HEK293 (cell line): ENCODE data around the gene TMEM131L.

Experiments used
- CTCF ChIA-PET: fragments of 350-600 bp; formaldehyde crosslinking; extraction: SDS; loops from one replicate; lab custom pipeline; 2021; ENCODE audit warnings: antibody characterized with exemption; lab: Yijun Ruan, JAX
- POLR2A ChIA-PET: fragments of 300-600 bp; formaldehyde crosslinking; extraction: SDS; loops from one replicate; lab custom pipeline; 2020; ENCODE audit warnings: antibody characterized with exemption, inconsistent platforms; lab: Yijun Ruan, JAX
- H3K27ac ChIP-seq: fragments of 200-500 bp; sonication (Bioruptor generic); 2 replicates; pipeline ENCODE4 v1.5.1; 2014; ENCODE audit warnings: low read depth, low read length, control low read depth, inconsistent platforms; ENCODE audit errors: extremely low read depth
- H3K36me3 ChIP-seq, 2 experiments: fragments of 200-500 bp in 1 of 2; sonication (Bioruptor generic) in 1 of 2; 1 replicate in 1 of 2; 2 replicates in 1 of 2; pipeline ENCODE4 v1.5.1; 2014 to 2017; ENCODE audit warnings: inconsistent platforms in 2 of 2, low read length in 2 of 2; ENCODE audit not compliant: control insufficient read depth in 2 of 2, insufficient read depth in 1 of 2
- H3K4me1 ChIP-seq: fragments of 200-500 bp; sonication (Bioruptor generic); 2 replicates; pipeline ENCODE4 v1.5.1; 2014; ENCODE audit warnings: mild to moderate bottlenecking, low read length, inconsistent platforms; ENCODE audit not compliant: control insufficient read depth, insufficient read depth
- H3K4me3 ChIP-seq: 2 replicates; pipeline ENCODE4 v1.5.1; 2011; ENCODE audit warnings: low read depth, mild to moderate bottlenecking, control low read depth, low read length, moderate library complexity
- H3K9me3 ChIP-seq: fragments of 200-500 bp; sonication (Bioruptor generic); 2 replicates; pipeline ENCODE4 v1.5.1; 2014; ENCODE audit warnings: low read depth, low read length, inconsistent platforms; ENCODE audit not compliant: control insufficient read depth, insufficient read depth
- AEBP2 ChIP-seq: fragments of 450-650 bp; formaldehyde crosslinking; IDR thresholded peaks from 2 replicates; pipeline ENCODE4 v1.5.1; 2016; ENCODE audit warnings: missing biosample characterization, missing genetic modification characterization, borderline replicate concordance
- OVOL3 ChIP-seq: fragments of 450-650 bp; formaldehyde crosslinking; IDR thresholded peaks from 2 replicates; pipeline ENCODE4 v1.5.1; 2016; ENCODE audit warnings: missing biosample characterization, missing genetic modification characterization
- PRDM2 ChIP-seq: fragments of 450-650 bp; formaldehyde crosslinking; IDR thresholded peaks from 2 replicates; pipeline ENCODE4 v1.5.1; 2016; ENCODE audit warnings: missing biosample characterization, missing genetic modification characterization, borderline replicate concordance
- SALL2 ChIP-seq: fragments of 450-650 bp; formaldehyde crosslinking; IDR thresholded peaks from 2 replicates; pipeline ENCODE4 v1.5.0; 2017; ENCODE audit warnings: missing biosample characterization, mild to moderate bottlenecking, missing genetic modification characterization, borderline replicate concordance
- SCRT1 ChIP-seq: fragments of 450-650 bp; formaldehyde crosslinking; IDR thresholded peaks from 2 replicates; pipeline ENCODE4 v1.5.1; 2016; ENCODE audit warnings: missing biosample characterization, missing genetic modification characterization, borderline replicate concordance
- SP3 ChIP-seq: fragments of 450-650 bp; formaldehyde crosslinking; IDR thresholded peaks from 2 replicates; pipeline ENCODE4 v1.5.1; 2016; ENCODE audit warnings: missing biosample characterization, missing genetic modification characterization
- ZBTB11 ChIP-seq: fragments of 450-650 bp; formaldehyde crosslinking; conservative IDR thresholded peaks from 2 replicates; pipeline ENCODE4 v1.5.1; 2016; ENCODE audit warnings: low read depth, missing biosample characterization, missing genetic modification characterization
- ZBTB17 ChIP-seq: fragments of 450-650 bp; formaldehyde crosslinking; IDR thresholded peaks from 2 replicates; pipeline ENCODE4 v1.5.1; 2016; ENCODE audit warnings: missing biosample characterization, missing genetic modification characterization
- ZBTB6 ChIP-seq: fragments of 450-650 bp; formaldehyde crosslinking; IDR thresholded peaks from 2 replicates; pipeline ENCODE4 v1.5.1; 2017; ENCODE audit warnings: missing biosample characterization, missing genetic modification characterization
- ZFP41 ChIP-seq: fragments of 450-650 bp; formaldehyde crosslinking; IDR thresholded peaks from 2 replicates; pipeline ENCODE4 v1.5.1; 2016; ENCODE audit warnings: missing biosample characterization, missing genetic modification characterization, borderline replicate concordance
- ZNF335 ChIP-seq: fragments of 450-650 bp; formaldehyde crosslinking; conservative IDR thresholded peaks from 2 replicates; pipeline ENCODE4 v1.5.1; 2016; ENCODE audit warnings: missing biosample characterization, missing genetic modification characterization
- ZNF48 ChIP-seq: fragments of 450-650 bp; formaldehyde crosslinking; IDR thresholded peaks from 2 replicates; pipeline ENCODE4 v1.5.1; 2016; ENCODE audit warnings: missing biosample characterization, missing genetic modification characterization
- ZNF830 ChIP-seq: fragments of 450-650 bp; IDR thresholded peaks from 2 replicates; pipeline ENCODE4 v1.5.0; 2018; ENCODE audit warnings: missing biosample characterization, missing genetic modification characterization, low read depth, mild to moderate bottlenecking, moderate library complexity
- ZSCAN23 ChIP-seq: fragments of 450-650 bp; formaldehyde crosslinking; IDR thresholded peaks from 2 replicates; pipeline ENCODE4 v1.5.1; 2016; ENCODE audit warnings: missing biosample characterization, missing genetic modification characterization
- ZSCAN5A ChIP-seq: fragments of 450-650 bp; formaldehyde crosslinking; IDR thresholded peaks from 2 replicates; pipeline ENCODE4 v1.5.1; 2016; ENCODE audit warnings: missing biosample characterization, missing genetic modification characterization
- TF ChIP-seq, protein P1 (sequence below): fragments of 450-650 bp; IDR thresholded peaks from 2 replicates; pipeline ENCODE4 v1.5.1; 2018; ENCODE audit warnings: missing biosample characterization, mild to moderate bottlenecking, missing genetic modification characterization
- TF ChIP-seq, protein P2 (sequence below): IDR thresholded peaks from 2 replicates; pipeline ENCODE4 v1.6.1; 2011; ENCODE audit warnings: mild to moderate bottlenecking, low read depth, low read length, borderline replicate concordance
- TF ChIP-seq, protein P3 (sequence below): fragments of 450-650 bp; formaldehyde crosslinking; IDR thresholded peaks from 2 replicates; pipeline ENCODE4 v1.5.1; 2016; ENCODE audit warnings: missing biosample characterization, missing genetic modification characterization, low read depth

Gene TMEM131L

GRCh38 chr4:153464068-153464467 lies 2.1 kb upstream of the TMEM131L start (continued):
- TF ChIP-seq, protein P1, sequence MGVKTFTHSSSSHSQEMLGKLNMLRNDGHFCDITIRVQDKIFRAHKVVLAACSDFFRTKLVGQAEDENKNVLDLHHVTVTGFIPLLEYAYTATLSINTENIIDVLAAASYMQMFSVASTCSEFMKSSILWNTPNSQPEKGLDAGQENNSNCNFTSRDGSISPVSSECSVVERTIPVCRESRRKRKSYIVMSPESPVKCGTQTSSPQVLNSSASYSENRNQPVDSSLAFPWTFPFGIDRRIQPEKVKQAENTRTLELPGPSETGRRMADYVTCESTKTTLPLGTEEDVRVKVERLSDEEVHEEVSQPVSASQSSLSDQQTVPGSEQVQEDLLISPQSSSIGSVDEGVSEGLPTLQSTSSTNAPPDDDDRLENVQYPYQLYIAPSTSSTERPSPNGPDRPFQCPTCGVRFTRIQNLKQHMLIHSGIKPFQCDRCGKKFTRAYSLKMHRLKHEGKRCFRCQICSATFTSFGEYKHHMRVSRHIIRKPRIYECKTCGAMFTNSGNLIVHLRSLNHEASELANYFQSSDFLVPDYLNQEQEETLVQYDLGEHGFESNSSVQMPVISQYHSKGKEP (tag by site-specific recombination): no peak
- TF ChIP-seq ZSCAN23 (tag by site-specific recombination) (no peak), SCRT1 (no peak), OVOL3 (tag by site-specific recombination) (no peak), ZBTB17 (tag by site-specific recombination) (no peak), ZSCAN5A (tag by site-specific recombination) (no peak), SALL2 (tag by site-specific recombination) (no peak), ZFP41 (tag by site-specific recombination) (no peak), ZBTB6 (no peak), PRDM2 (tag by site-specific recombination) (no peak), ZNF335 (no peak), ZNF48 (tag by site-specific recombination) (no peak)
- TF ChIP-seq, protein P2, sequence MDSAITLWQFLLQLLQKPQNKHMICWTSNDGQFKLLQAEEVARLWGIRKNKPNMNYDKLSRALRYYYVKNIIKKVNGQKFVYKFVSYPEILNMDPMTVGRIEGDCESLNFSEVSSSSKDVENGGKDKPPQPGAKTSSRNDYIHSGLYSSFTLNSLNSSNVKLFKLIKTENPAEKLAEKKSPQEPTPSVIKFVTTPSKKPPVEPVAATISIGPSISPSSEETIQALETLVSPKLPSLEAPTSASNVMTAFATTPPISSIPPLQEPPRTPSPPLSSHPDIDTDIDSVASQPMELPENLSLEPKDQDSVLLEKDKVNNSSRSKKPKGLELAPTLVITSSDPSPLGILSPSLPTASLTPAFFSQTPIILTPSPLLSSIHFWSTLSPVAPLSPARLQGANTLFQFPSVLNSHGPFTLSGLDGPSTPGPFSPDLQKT: no peak

GRCh38 chr4:153465140-153465539 lies 1.0 kb upstream of the TMEM131L start:
- H3K4me3 ChIP-seq: no peak overlapping the region
- H3K4me1 ChIP-seq: 0 out of 2 replicates have a peak, but pooled peaks cover 3% of the 10 kb centered on the region
- H3K9me3 ChIP-seq: no peaks in the 10 kb centered on the region
- TF ChIP-seq, protein P3, sequence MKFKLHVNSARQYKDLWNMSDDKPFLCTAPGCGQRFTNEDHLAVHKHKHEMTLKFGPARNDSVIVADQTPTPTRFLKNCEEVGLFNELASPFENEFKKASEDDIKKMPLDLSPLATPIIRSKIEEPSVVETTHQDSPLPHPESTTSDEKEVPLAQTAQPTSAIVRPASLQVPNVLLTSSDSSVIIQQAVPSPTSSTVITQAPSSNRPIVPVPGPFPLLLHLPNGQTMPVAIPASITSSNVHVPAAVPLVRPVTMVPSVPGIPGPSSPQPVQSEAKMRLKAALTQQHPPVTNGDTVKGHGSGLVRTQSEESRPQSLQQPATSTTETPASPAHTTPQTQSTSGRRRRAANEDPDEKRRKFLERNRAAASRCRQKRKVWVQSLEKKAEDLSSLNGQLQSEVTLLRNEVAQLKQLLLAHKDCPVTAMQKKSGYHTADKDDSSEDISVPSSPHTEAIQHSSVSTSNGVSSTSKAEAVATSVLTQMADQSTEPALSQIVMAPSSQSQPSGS (tag by site-specific recombination): no peak
- TF ChIP-seq AEBP2 (tag by site-specific recombination): no peak
- no peak for TF ChIP-seq ZNF830 (tag by site-specific recombination)
- TF ChIP-seq SCRT1: no peak
- no peak for TF ChIP-seq SP3 (tag by site-specific recombination)
- TF ChIP-seq ZBTB11: no peak

More at GRCh38 chr4:153465140-153465539, 1.0 kb upstream of the TMEM131L start:
- H3K27ac ChIP-seq: no peak overlapping the region
- no peaks in the 10 kb centered on the region; a peak in 1 of 3 replicates for H3K36me3 ChIP-seq
- CTCF ChIA-PET: interaction anchor here (1.9 kb wide), 1 partner anchor 109 kb away, joined by 7 read pairs; no protein-coding TSS in a partner anchor
- POLR2A ChIA-PET: interaction anchor here (0.6 to 2.2 kb wide), 5 partner anchors 18 to 179 kb away, joined by 3 to 10 read pairs (median 5); partner anchors contain the start of gene MND1
